Lower leg skin (tissue), 3 donors: Measurements from ENCODE around the gene AGO4.

Experiments used
- CTCF ChIP-seq, 3 donors: fragments of 450-650 bp; IDR thresholded peaks; one replicate each; pipeline ENCODE4 v1.5.1; 2016; ENCODE audit warnings: antibody characterized with exemption in 3 of 3, mild to moderate bottlenecking in 3 of 3, moderate library complexity in 2 of 3
- POLR2A ChIP-seq, 2 donors: fragments of 450-650 bp; IDR thresholded peaks; one replicate each; pipeline ENCODE4 v1.6.1; 2016 to 2017; ENCODE audit warnings: antibody characterized with exemption in 2 of 2, mild to moderate bottlenecking in 1 of 2, moderate library complexity in 1 of 2

GRCh38 chr1:35886577-35887431, 79.0 kb downstream of the AGO4 start:
- TF ChIP-seq CTCF (IDR thresholded peaks at IDR 0.05) (no peak), POLR2A (IDR thresholded peaks at IDR 0.05) (no peak)
